WI38 (cell line): ENCODE data around the gene CD248.
A peak's percentile ranks its signal among the peaks of the same experiment; 100 is the strongest.
"Not testable (repeated sequence)": the region's sequence is repeated elsewhere in the genome, so short reads cannot be mapped to it uniquely, and the experiment has no call there.

Experiments
- H3K4me3 ChIP-seq: 2 replicates; pipeline ENCODE4 v1.5.1; 2011; ENCODE audit warnings: low read depth, mild to moderate bottlenecking, control low read depth, low read length
- CTCF ChIP-seq: IDR thresholded peaks from 2 replicates; pipeline ENCODE4 v1.5.1; 2012; ENCODE audit warnings: low read depth, mild to moderate bottlenecking, control low read depth, low read length

The CD248 gene

GRCh38 chr11:66281776-66282467 is 34.9 kb downstream of the CD248 start:
- no peak for TF ChIP-seq CTCF
- H3K4me3 ChIP-seq = no peak overlapping the region

DNA sequence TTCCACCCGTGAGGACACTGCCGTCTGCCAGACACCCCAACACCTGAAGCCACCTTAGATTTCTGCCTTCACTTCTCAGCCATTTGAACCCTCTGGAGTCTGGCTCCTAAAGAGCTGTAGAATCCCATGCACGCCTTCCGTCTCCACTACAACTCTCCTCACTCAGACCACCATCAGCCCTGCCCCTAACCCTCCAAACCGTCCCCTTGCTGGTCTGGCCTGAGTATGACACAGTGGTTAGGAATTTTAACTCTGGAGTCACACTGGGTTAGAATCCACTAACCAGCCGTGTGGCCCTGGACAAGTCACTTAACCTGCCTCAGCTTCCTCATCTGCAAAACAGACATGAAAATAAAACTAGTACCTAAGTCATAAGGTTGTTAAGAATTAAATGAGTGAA is 35.8 kb downstream of the CD248 start:
- TF ChIP-seq CTCF = no peak

GRCh38 chr11:66280428-66280827 is 36.4 kb downstream of the CD248 start:
- TF ChIP-seq CTCF = no peak
- H3K4me3 ChIP-seq = no peak overlapping the region

More for the DNA sequence above, 35.8 kb downstream of the CD248 start:
- H3K4me3 ChIP-seq = no peak overlapping the region

DNA sequence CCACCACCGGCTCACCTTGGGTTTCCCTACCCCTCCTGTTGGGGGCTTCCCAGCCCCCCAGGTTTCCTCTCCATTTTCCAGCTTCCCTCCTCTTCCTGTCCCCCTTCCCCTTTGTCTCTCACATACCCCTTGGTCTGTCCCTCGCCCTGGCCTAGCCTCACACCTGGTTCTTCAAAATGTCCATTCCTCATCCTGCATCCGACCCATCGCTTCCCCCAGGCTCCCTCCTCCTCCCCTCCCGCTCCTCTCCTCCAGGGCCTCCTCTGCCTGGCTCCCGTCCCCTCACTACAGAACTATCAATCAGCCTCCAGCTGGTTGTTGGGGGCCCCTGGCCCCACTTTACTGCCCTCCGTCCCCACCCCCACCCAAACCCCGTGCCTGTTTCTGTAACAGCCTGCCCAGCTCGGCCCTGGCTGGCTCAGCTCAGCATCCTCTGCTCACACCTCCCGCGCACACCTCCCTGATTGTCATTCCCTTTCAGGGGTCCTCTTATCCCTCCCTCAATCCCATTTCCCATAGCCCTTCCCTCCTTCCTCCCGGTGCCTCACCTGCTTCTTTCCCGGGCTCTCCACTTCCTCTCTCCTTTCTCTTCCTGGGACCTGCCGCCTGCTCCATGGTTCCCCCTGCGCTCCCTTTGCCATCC is 37.6 kb downstream of the CD248 start:
- no peak overlapping the region for H3K4me3 ChIP-seq
- no peak for TF ChIP-seq CTCF

GRCh38 chr11:66278363-66279091 is 38.3 kb downstream of the CD248 start:
- H3K4me3 ChIP-seq = no peak overlapping the region
- no peak for TF ChIP-seq CTCF

DNA sequence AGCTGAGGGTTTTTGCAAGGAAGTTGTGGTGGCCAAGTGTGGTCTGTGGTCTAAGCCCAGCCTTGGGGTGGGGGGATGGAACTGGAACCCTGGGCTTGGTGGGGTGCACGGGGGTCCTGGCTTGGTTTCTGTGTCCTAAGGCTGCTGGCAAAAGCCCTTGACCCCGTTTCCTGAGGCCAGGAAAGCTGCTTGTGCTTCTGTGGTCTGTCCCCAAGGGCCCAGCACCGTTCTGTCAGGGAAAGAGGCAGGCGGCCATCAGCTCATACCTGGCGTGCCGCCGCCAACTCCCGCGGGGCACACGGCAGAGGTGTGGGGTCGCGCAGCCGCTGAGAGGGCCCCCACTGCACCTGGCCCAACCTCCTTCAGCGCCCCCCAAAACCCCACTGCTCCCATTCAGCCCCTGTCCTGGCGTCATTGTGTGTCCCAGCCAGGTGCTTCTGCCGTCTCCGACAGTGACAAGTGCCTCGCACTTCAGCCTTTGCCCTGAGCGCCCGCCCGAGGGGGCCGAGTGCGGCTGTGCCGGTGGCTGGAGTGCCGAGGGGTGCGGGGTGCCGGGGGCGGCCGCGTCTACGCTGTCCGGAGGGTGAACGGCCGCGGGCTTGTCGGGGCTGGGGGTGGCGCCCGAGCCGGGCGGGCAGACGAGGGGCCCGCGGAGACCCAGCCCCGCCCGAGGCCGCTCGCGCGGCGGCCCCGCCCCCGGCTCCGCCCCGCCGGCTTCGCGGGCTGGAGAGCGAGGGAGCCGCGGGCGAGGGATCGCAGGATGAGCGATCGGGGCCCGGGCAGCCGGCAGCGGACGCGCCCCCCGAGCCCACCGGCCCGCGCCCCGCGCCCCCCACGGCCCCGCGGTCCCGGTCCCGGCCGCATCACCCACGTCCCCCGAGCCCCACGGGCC is 39.1 kb downstream of the CD248 start, which contains the start of gene CNIH2:
CNIH2 (plus strand) TSS at position 705 of the 892 bp plus-strand sequence. CDS start 282 bp downstream, outside the sequence.
- no peak for TF ChIP-seq CTCF
- H3K4me3 ChIP-seq = peak within 1 kb of the TSS; percentile 29; the same call in 1 of the 2 replicates

DNA sequence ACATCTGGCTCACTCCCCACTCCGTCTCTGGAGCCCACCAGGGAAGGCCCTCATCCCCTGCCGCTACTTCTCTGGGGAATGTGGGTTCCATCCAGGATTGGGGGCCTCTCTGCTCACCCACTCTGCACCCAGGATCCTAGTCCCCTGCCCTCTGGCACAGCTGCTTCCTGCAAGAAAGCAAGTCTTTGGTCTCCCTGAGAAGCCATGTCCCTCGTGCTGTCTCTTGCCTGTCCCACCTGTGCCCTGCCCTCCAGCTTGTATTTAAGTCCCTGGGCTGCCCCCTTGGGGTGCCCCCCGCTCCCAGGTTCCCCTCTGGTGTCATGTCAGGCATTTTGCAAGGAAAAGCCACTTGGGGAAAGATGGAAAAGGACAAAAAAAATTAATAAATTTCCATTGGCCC is 39.8 kb downstream of the CD248 start:
- H3K4me3 ChIP-seq = not testable (repeated sequence)

GRCh38 chr11:66276619-66277018 is 40.2 kb downstream of the CD248 start:
- not testable (repeated sequence) for H3K4me3 ChIP-seq
